HG03521 (cell line): ENCODE results near the gene PTP4A2.
A peak's percentile ranks its signal among the peaks of the same experiment; 100 is the strongest.
"Not testable (repeated sequence)": the region's sequence is repeated elsewhere in the genome, so short reads cannot be mapped to it uniquely, and the experiment has no call there.

ENCODE experiments used
- ATAC-seq: cut with Tn5 transposase; IDR thresholded peaks from one replicate; pipeline ENCODE4 v1.9.1; 2021; ENCODE audit warnings: mild to moderate bottlenecking, moderate library complexity; ENCODE audit not compliant: unreplicated experiment

Gene PTP4A2

GRCh38 chr1:31951276-31951675, 13.1 kb upstream of the PTP4A2 start:
- no peak for ATAC-seq

DNA sequence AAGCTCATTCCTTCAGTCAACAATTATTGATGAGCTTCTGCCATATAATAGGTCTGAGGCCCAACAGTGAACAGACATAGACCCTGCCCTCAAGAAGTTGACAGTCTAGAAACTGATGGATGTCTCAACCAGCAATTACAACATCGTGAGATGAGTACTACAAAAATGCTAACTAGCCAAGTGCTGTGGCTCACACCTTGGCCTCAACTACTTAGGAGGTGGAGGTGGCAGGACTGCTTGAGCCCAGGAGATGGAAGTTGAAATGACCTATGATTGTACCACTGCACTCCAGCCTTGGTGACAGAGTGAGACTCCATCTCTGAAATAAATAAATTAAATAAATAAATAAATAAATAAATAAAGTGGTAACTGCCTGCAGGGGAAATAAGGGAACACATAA, 11.7 kb upstream of the PTP4A2 start:
- no peak for ATAC-seq

GRCh38 chr1:31945677-31946076, 7.5 kb upstream of the PTP4A2 start:
- not testable (repeated sequence) for ATAC-seq

DNA sequence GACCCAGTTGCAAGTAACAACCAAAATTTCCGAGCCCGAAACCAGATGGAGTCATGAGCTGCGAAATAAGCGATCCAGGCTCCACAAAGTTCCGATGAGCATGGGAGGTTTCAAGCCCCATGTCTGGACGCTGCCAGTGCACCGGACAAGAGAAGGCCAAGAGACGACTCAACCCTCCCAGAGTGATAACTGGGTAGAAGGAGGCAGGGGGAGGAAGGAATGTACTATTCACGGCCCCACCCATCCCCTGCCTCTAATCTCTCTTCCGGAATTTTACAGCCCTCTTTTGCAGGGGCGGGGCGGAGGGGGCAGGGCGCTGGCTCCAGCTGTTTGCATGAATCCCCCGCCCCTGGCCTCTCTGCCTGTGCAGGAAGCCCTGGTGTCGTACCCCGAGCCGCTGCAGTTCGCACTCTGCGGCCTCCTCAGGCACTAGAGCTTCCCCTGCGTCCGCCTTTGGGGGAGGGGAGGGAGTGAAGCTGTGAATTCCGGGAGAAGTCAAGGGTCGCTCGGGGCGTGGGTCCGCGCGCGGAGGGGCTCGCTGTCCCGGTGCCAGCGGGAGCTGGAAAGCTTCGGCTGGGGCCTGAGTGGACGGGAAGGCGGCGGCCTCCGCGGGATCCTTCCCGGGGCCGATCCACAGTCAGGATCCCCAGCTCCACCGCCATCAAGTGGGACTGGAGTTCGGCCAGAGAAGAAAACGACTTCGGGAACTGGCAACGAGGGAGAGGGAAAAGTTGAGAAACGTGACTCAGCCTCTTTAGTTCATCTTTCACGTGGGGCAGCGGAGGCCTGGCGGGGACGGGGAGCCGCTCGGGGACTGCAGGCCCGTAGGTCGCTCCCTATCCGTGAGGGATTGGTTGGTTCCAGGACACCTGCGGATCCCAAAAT, 6.3 kb upstream of the PTP4A2 start:
- ATAC-seq, result peak; percentile 49

DNA sequence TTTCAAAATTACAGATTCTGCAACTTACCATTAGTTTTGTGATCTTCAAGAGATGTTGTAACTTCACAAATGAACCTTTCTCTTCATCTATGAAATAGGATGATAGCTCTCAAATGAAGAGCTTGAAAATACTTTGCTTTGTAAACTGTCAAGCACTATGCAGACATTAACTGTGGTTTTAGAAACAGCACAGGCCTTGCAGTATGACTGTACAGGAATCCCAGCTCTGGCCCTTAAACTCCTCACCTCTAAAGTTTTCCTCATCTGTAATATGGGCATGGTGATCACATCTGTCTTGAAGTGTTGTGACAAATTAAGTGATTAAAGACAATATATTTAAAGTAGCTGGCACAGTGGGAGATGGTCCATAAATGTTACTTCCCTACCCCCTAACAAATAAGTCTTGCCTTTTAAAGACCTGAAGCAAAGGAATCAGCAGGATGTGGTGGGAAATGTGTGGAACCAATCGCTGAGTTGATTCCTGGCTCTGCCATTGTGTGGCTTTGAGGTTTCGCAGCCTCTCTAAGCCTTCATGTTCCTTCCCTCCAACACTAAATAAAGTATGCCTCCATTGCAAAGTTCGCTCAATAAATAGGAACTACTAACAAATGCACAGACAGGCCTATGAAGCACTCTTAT, 5.5 kb upstream of the PTP4A2 start:
- no peak for ATAC-seq

DNA sequence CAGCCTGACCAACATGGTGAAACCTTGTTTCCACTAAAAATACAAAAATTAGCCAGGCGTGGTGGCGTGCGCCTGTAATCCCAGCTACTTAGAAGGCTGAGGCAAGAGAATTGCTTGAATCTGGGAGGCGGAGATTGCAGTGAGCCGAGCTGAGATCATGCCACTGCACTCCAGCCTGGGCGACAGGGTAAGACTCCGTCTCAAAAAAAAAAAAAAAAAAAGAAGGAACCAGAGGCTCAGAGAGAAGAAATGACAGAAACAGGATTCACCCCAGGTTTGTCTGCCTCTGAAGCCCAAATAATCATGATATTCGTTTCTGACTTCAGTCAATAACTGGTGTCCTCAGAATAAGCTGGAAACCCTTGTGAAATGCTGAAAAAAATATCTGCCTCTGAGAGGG, 3.9 kb upstream of the PTP4A2 start:
- not testable (repeated sequence) for ATAC-seq

GRCh38 chr1:31939484-31940329, 1.5 kb upstream of the PTP4A2 start:
- no peak for ATAC-seq

- ATAC-seq, result peak; percentile 29
These were observed 626 bp downstream of the PTP4A2 start for GRCh38 chr1:31937300-31938183.

DNA sequence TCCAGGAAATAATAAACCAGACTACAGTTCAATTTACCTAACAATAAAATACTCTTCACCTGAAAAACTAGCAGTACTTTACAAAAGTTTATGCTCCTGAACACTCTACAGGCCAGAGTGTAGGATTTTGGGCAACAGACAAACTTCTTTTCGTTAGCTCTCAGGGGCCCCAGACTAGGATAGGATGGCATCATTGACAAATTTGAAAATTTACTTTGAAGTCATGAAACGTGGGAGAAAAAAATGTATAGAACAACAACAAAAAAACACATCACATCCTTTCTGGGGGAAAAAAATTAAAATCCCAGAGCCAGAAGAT, 1.2 kb downstream of the PTP4A2 start:
- no peak for ATAC-seq

DNA sequence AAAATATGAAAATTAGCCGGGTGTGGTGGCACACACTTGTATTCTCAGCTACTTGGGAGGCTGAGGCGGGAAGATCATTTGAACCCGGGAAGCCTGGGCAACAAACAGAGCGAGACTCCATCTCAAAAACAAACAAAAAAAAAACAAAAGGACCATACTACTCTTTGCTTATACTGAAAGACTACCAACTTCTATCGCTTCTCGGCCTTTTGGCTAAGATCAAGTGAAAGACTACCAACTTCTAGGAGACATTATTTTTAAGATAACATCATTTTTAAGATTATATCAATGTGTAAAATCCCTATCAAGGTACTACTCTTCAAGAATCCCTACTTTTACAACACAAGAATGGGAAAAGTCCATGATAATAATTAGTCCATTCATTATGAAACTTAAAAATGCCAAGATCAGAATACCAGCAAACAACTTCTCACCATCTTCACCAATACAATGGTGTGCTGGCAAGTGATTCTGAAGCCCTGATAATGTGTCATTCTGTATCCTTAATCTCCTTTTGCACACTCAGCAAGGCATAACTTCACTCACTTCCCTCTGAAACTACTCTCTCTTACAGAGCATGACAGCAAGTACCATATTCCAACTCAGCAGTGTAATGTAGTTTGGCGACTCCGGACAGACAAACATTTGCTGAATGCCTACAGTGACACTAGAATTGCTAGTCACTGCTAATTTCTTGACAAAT, 1.7 kb downstream of the PTP4A2 start:
- no peak for ATAC-seq

DNA sequence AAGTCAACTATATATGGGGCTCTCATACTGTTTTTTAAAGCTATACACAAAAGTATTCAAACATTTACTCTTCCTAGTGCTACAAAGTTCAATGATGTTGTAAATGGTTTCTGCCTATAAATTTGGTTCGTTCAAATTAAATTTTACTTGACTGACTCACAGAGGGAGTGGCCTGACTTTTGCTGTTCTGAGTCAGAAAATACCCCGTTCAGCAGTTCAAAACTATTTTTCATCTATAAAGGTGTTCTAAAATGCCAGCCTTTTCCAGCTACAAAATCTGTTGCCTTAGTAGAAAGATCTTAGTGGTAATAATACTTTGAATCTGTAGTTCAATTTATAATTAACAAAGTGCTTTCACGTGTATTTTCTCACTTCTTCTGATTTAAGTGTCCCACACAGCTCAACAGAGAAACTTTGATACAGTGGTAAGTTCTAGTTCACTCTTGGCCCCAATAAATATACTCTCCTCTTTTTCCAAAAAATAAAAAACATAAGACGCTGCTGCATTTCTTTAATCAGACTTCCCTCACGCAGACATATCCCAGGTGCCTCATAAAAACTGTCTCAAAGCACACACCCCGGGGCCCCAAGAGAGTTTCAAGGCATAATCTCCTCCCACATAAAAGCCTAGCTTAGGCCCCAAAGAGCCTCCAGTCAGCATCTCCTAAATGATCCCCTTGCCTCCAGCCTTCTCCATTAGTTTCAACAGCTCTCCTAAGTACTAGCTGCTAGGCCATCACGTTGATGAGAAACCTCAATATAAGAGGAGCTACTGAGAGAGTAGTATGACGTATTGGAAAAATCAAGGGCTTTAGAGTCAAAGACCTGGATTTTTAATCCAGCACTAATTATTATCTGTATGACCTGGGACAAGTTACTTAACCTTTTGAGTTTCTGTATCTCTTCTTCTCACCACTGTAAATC, 3.2 kb downstream of the PTP4A2 start:
- no peak for ATAC-seq

- no peak for ATAC-seq
These were observed 5.5 kb downstream of the PTP4A2 start for GRCh38 chr1:31932491-31933316.

DNA sequence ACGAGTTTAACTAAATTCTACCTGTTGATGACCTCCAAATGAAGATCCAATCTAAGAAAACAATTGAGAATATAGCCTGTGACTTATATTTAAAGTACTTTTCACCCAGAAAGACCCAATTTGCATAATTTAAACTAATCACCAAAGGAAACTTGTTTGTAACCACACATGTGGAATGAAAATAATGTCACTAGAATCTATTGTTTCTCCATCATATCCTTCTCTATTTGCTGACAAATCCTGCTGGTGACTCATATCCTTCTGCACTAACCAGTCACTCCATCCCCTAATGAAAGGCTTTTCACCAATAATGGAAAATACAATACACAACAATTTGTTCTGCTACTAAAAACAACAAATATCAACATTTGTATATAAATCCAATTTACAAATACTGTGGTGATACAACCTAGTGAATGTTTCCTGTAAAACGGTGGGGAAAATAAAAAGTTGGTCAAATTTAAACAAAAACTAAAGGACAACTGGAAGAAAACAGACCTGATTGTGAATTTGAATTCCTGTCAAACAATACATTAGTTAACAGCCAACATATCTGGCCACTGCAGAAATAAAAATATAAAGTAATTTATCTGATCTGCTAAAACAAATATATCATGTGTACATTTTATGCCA, 6.5 kb downstream of the PTP4A2 start:
- no peak for ATAC-seq

GRCh38 chr1:31930836-31931592, 7.2 kb downstream of the PTP4A2 start:
- no peak for ATAC-seq

- no peak for ATAC-seq
These were observed 10.5 kb downstream of the PTP4A2 start for GRCh38 chr1:31927661-31927980.

DNA sequence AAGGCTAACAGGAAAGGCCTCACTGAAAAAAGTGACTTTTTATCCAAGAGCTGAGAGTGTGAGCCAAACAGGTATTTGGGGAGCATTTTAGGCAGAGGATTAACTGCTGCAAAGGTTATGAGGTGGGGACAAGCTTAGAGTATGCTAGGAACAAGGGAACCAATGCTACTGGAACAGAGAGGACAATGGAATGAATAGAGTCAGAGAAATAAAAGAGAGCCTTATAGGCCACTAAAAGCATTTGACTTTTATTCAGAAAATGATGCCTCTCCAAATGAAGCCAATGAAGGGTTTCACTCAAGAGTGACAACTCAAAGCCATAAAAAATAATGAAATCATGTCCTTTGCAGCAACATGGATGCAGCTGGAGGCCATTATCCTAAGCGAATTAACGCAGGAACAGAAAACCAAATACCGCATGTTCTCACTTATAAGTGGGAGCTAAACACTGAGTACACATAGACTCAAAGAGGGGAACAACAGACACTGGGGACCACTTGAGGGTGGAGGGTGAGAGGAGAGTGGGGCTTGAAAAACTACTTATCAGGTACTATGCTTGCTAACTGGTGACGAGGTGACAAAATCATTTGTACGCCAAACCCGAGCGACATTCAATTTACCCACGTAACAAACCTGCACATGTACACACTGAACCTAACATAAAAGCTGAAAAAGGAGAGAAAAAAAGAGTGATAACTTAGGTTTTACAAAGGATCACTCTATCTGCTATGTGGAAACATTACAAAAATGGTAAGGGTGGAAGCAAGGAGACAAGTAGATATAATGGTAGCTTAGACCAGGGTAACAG, 11.1 kb downstream of the PTP4A2 start:
- no peak for ATAC-seq
